Loucy (cell line): ENCODE data around the gene MTURN.

Source experiments
- EZH2phosphoT487 ChIP-seq: fragments of 200-600 bp; IDR thresholded peaks from 2 replicates; pipeline ENCODE4 v1.6.1; 2018; ENCODE audit warnings: antibody characterized with exemption, mild to moderate bottlenecking, moderate library complexity, borderline replicate concordance
- TF ChIP-seq, protein P1 (sequence below): fragments of 200-600 bp; sonication (generic); conservative IDR thresholded peaks from 2 replicates; pipeline ENCODE4 v1.5.1; 2014; ENCODE audit warnings: mild to moderate bottlenecking, antibody characterized with exemption, low read length

DNA sequence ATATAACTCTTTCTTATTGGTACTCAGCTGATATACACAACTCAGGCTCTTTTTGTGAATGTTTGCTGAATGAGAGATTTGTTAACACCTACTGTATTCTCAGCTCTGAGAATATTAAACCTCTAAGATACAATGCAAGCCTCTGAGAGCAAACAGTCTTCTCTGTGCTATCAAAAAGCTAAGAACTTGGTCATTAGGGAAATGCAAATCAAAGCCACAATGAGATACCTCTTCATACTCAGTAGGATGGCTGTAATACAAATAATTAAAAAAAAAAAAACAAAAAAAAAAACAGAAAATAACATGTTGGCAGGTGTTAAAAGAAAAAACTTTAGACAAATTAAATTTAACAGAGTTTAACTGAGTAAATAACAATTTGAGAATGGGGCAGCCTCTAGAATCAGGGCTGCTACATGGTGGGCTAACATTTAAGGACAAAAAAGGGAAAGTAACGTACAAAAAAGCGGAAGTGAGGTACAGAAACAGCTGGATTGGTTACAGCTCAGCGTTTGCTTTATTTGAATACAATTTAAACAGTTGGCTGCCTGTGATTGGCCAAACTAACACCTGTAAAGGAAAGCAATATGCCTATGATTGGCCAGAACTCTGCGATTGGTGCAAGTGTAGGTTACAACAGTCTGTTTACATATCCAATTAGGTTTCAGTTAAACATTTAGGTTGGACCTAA is 14.8 kb upstream of the MTURN start:
- TF ChIP-seq, protein P1, sequence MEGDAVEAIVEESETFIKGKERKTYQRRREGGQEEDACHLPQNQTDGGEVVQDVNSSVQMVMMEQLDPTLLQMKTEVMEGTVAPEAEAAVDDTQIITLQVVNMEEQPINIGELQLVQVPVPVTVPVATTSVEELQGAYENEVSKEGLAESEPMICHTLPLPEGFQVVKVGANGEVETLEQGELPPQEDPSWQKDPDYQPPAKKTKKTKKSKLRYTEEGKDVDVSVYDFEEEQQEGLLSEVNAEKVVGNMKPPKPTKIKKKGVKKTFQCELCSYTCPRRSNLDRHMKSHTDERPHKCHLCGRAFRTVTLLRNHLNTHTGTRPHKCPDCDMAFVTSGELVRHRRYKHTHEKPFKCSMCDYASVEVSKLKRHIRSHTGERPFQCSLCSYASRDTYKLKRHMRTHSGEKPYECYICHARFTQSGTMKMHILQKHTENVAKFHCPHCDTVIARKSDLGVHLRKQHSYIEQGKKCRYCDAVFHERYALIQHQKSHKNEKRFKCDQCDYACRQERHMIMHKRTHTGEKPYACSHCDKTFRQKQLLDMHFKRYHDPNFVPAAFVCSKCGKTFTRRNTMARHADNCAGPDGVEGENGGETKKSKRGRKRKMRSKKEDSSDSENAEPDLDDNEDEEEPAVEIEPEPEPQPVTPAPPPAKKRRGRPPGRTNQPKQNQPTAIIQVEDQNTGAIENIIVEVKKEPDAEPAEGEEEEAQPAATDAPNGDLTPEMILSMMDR: no peak
- no peak for TF ChIP-seq EZH2phosphoT487
